ENCODE measurements around the gene ABL2.

DNA sequence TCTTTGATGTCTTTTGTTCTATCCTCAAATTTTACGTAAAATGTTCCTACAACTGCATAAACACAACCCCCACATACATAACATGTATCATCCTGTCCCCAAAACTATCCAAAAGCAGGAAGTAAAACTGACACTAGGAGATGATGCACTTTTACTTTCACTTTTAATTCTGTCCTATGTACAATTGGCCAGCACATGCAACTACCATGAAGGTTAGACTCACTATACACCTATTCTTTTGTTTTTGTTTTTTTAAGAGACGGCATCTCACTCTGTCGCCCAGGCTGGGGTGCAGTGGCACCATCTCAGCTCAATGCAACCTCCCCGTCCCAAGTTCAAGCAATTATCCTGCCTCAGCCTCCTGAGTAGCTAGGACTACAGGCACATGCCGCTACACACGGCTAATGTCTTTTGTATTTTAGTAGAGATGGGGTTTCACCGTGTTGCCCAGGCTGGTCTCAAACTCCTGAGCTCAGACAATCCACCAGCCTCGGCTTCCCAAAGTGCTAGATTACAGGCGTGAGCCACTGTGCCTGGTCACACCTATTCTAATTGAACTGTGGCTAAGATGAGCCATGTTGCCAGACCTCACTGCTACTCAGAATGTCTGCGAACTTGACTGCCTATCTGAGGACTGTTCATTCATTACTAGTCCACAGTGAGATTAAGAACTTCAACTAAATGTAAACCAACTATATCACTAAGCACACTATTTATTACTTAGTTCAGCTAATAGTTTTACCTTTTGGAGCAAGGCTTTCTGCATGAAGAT is 99.6 kb downstream of the ABL2 start:
- TF ChIP-seq, protein P1, sequence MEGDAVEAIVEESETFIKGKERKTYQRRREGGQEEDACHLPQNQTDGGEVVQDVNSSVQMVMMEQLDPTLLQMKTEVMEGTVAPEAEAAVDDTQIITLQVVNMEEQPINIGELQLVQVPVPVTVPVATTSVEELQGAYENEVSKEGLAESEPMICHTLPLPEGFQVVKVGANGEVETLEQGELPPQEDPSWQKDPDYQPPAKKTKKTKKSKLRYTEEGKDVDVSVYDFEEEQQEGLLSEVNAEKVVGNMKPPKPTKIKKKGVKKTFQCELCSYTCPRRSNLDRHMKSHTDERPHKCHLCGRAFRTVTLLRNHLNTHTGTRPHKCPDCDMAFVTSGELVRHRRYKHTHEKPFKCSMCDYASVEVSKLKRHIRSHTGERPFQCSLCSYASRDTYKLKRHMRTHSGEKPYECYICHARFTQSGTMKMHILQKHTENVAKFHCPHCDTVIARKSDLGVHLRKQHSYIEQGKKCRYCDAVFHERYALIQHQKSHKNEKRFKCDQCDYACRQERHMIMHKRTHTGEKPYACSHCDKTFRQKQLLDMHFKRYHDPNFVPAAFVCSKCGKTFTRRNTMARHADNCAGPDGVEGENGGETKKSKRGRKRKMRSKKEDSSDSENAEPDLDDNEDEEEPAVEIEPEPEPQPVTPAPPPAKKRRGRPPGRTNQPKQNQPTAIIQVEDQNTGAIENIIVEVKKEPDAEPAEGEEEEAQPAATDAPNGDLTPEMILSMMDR (conservative IDR thresholded peaks at IDR 0.05 in 1 of 2, IDR thresholded peaks at IDR 0.05 in 1 of 2; ENCODE audit: extremely low read depth in 1 of 2, insufficient read depth in 1 of 2, low read depth in 1 of 2, low read length in 2 of 2) = no peak
- TF ChIP-seq EZH2 (IDR thresholded peaks at IDR 0.05; ENCODE audit: borderline replicate concordance, low read length) = no peak

All from mammary epithelial cell (primary cell).